Measurements from ENCODE around the gene GDA. TPM values are rescaled to one million over a fixed set of nuclear protein-coding genes. Genes with fewer than 3 reads are reported as not detected.
"Not testable (repeated sequence)": the region's sequence is repeated elsewhere in the genome, so short reads cannot be mapped to it uniquely, and the experiment has no call there.

Gene GDA
- total and polyA plus RNA-seq, 4 donors, result 0.37 to 24.4 (median 19.5) TPM

DNA sequence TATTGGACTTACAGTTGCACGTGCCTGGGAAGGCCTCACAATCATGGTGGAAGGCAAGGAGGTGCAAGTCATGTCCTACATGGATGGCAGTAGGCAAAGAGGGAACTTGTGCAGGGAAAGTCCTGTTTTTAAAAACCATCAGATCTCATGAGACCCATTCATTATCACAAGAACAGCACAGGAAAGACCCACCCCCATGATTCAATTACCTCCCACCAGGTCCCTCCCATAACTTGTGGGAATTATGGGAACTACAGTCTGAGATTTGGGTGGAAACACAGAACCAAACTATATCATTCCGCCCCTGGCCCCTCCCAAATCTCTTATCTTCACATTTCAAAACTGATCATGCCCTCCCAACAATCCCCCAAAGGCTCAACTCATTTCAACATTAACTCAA lies 140.2 kb downstream of the GDA start:
- no peaks in the 10 kb centered on the region for H3K36me3 ChIP-seq (ENCODE audit: control insufficient read depth in 4 of 4, insufficient read depth in 3 of 4, low read depth in 1 of 4, low read length in 3 of 4)
- H3K27me3 ChIP-seq (ENCODE audit: control insufficient read depth in 4 of 4, insufficient read depth in 4 of 4, low read length in 3 of 4), result no peaks in the 10 kb centered on the region
- no peak for TF ChIP-seq EGR1 (IDR thresholded peaks at IDR 0.05; ENCODE audit: low read depth in 2 of 2)
- TF ChIP-seq TAF1 (conservative IDR thresholded peaks at IDR 0.05), result no peak
- TF ChIP-seq, protein P1, sequence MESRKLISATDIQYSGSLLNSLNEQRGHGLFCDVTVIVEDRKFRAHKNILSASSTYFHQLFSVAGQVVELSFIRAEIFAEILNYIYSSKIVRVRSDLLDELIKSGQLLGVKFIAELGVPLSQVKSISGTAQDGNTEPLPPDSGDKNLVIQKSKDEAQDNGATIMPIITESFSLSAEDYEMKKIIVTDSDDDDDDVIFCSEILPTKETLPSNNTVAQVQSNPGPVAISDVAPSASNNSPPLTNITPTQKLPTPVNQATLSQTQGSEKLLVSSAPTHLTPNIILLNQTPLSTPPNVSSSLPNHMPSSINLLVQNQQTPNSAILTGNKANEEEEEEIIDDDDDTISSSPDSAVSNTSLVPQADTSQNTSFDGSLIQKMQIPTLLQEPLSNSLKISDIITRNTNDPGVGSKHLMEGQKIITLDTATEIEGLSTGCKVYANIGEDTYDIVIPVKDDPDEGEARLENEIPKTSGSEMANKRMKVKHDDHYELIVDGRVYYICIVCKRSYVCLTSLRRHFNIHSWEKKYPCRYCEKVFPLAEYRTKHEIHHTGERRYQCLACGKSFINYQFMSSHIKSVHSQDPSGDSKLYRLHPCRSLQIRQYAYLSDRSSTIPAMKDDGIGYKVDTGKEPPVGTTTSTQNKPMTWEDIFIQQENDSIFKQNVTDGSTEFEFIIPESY (IDR thresholded peaks at IDR 0.05), result no peak
- TF ChIP-seq YY1 (IDR thresholded peaks at IDR 0.05), result no peak
- no peak for TF ChIP-seq JUND (IDR thresholded peaks at IDR 0.05)
- TF ChIP-seq FOXA2 (IDR thresholded peaks at IDR 0.05), result no peak
- TF ChIP-seq, protein P2, sequence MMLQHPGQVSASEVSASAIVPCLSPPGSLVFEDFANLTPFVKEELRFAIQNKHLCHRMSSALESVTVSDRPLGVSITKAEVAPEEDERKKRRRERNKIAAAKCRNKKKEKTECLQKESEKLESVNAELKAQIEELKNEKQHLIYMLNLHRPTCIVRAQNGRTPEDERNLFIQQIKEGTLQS (IDR thresholded peaks at IDR 0.05), result no peak
- TF ChIP-seq RXRA (IDR thresholded peaks at IDR 0.05), result no peak
- no peak for TF ChIP-seq HNF4A (conservative IDR thresholded peaks at IDR 0.05)
- no peak for TF ChIP-seq GABPA (IDR thresholded peaks at IDR 0.05 in 1 of 2, conservative IDR thresholded peaks at IDR 0.05 in 1 of 2)
- H3K4me1 ChIP-seq (ENCODE audit: control insufficient read depth in 4 of 4, insufficient read depth in 4 of 4, low read length in 3 of 4), result peaks cover 0 to 19% (median 14%) of the 10 kb centered on the region in 4 donors
- DNase-seq (ENCODE audit: low spot score), result no peak
- 87% methylated on average over 2 of the region's 2 CpGs for WGBS
- H3K9ac ChIP-seq (ENCODE audit: low read depth in 1 of 2, low read length in 2 of 2), result no peak overlapping the region
- no peak overlapping the region for H3K27ac ChIP-seq (ENCODE audit: low read depth in 1 of 2, low read length in 2 of 2)
- H3K4me3 ChIP-seq (ENCODE audit: low read depth in 1 of 3, low read length in 3 of 3), result no peak overlapping the region
- no peaks in the 10 kb centered on the region for H3K9me3 ChIP-seq (ENCODE audit: control insufficient read depth in 4 of 4, low read length in 3 of 4)

DNA sequence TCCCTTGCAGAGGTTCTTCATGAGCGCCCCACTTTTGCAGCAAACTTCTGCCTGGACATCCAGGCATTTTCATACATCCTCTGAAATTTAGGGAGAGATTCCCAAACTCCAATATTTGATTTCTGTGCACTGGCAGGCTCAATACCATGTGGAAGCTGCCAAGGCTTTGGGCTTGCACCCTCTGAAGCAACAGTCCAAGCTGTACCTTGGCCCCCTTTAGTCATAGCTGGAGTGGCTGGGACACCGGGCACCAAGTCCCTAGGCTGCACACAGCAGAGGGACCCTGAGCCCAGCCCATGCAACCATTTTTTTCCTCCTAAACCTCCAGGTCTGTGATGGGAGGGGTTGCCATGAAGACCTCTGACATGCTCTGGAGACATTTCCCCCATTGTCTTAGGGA lies 141.1 kb downstream of the GDA start:
- H3K4me3 ChIP-seq (ENCODE audit: low read depth in 1 of 3, low read length in 3 of 3), result no peak overlapping the region
- H3K27ac ChIP-seq (ENCODE audit: low read depth in 1 of 2, low read length in 2 of 2), result no peak overlapping the region
- no peak for DNase-seq (ENCODE audit: low spot score)
- H3K9me3 ChIP-seq (ENCODE audit: control insufficient read depth in 4 of 4, low read length in 3 of 4), result no peaks in the 10 kb centered on the region
- no peaks in the 10 kb centered on the region for H3K36me3 ChIP-seq (ENCODE audit: control insufficient read depth in 4 of 4, insufficient read depth in 3 of 4, low read depth in 1 of 4, low read length in 3 of 4)
- no peaks in the 10 kb centered on the region for H3K27me3 ChIP-seq (ENCODE audit: control insufficient read depth in 4 of 4, insufficient read depth in 4 of 4, low read length in 3 of 4)
- WGBS, result 79% methylated on average over 2 of the region's 2 CpGs
- TF ChIP-seq HNF4A (conservative IDR thresholded peaks at IDR 0.05) (no peak), SP1 (IDR thresholded peaks at IDR 0.05) (no peak), RAD21 (IDR thresholded peaks at IDR 0.05) (no peak)
- TF ChIP-seq, protein P3, sequence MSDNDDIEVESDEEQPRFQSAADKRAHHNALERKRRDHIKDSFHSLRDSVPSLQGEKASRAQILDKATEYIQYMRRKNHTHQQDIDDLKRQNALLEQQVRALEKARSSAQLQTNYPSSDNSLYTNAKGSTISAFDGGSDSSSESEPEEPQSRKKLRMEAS (IDR thresholded peaks at IDR 0.05), result no peak
- H3K9ac ChIP-seq (ENCODE audit: low read depth in 1 of 2, low read length in 2 of 2), result no peak overlapping the region
- peaks cover 2 to 26% (median 20%) of the 10 kb centered on the region in 4 donors for H3K4me1 ChIP-seq (ENCODE audit: control insufficient read depth in 4 of 4, insufficient read depth in 4 of 4, low read length in 3 of 4)

DNA sequence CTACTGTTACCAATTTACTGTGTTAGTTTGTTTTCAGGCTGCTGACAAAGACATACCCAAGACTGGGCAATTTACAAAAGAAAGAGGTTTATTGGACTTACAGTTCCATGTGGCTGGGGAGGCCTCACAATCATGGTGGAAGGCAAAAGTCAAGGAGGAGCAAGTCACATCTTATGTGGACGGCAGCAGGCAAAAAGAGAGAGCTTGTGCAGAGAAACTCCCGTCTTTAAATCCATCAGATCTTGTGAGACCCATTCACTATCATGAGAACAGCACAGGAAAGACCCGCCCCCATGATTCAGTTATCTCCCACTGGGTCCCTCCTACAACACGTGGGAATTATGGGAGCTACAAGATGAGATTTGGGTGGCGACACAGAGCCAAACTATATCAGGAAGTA lies 142.3 kb downstream of the GDA start:
- H3K27me3 ChIP-seq (ENCODE audit: control insufficient read depth in 4 of 4, insufficient read depth in 4 of 4, low read length in 3 of 4); H3K36me3 ChIP-seq (ENCODE audit: control insufficient read depth in 4 of 4, insufficient read depth in 3 of 4, low read depth in 1 of 4, low read length in 3 of 4): not testable (repeated sequence)

More for the DNA sequence above, 142.3 kb downstream of the GDA start:
- H3K9ac ChIP-seq (ENCODE audit: low read depth in 1 of 2, low read length in 2 of 2); DNase-seq (ENCODE audit: low spot score); H3K9me3 ChIP-seq (ENCODE audit: control insufficient read depth in 4 of 4, low read length in 3 of 4); H3K4me3 ChIP-seq (ENCODE audit: low read depth in 1 of 3, low read length in 3 of 3); H3K27ac ChIP-seq (ENCODE audit: low read depth in 1 of 2, low read length in 2 of 2): not testable (repeated sequence)
- 85% methylated on average over 5 of the region's 5 CpGs for WGBS
- peaks cover 2 to 28% (median 20%) of the 10 kb centered on the region in 4 donors for H3K4me1 ChIP-seq (ENCODE audit: control insufficient read depth in 4 of 4, insufficient read depth in 4 of 4, low read length in 3 of 4)
